Jurkat, Clone E6-1 (cell line): ENCODE results near the gene QSOX1.

ENCODE experiments used
- DNase-seq: peaks from one replicate; pipeline ENCODE4 v3.0.0-alpha.2; 2011; ENCODE audit warnings: low read depth, low spot score
- H3K4me3 ChIP-seq: 2 replicates; pipeline ENCODE4 v1.5.1; 2011; ENCODE audit warnings: mild to moderate bottlenecking, low read length, control low read depth, moderate library complexity

The QSOX1 gene

GRCh38 chr1:180167721-180168467 is 13.2 kb downstream of the QSOX1 start:
- DNase-seq: no peak
- no peak overlapping the region for H3K4me3 ChIP-seq

GRCh38 chr1:180168786-180169639 is 14.3 kb downstream of the QSOX1 start:
- no peak for DNase-seq
- H3K4me3 ChIP-seq: no peak overlapping the region

- no peak overlapping the region for H3K4me3 ChIP-seq
- no peak for DNase-seq
These were observed 15.0 kb downstream of the QSOX1 start for GRCh38 chr1:180169640-180170195.

GRCh38 chr1:180170546-180171151 is 16.0 kb downstream of the QSOX1 start:
- H3K4me3 ChIP-seq: no peak overlapping the region
- no peak for DNase-seq

- DNase-seq: no peak
These were observed 17.0 kb downstream of the QSOX1 start for GRCh38 chr1:180171691-180172090.

GRCh38 chr1:180173451-180173850 is 18.8 kb downstream of the QSOX1 start:
- no peak overlapping the region for H3K4me3 ChIP-seq
- DNase-seq: no peak

More at GRCh38 chr1:180171691-180172090, 17.0 kb downstream of the QSOX1 start:
- H3K4me3 ChIP-seq: no peak overlapping the region

- no peak for DNase-seq
- H3K4me3 ChIP-seq: no peak overlapping the region
These were observed 19.3 kb downstream of the QSOX1 start for GRCh38 chr1:180173952-180174351.

GRCh38 chr1:180175291-180175690 is 20.6 kb downstream of the QSOX1 start:
- DNase-seq: no peak
- no peak overlapping the region for H3K4me3 ChIP-seq

GRCh38 chr1:180175806-180176205 is 21.1 kb downstream of the QSOX1 start:
- H3K4me3 ChIP-seq: no peak overlapping the region
- DNase-seq: no peak

GRCh38 chr1:180176965-180177364 is 22.3 kb downstream of the QSOX1 start:
- no peak overlapping the region for H3K4me3 ChIP-seq
- no peak for DNase-seq

GRCh38 chr1:180177931-180178330 is 23.3 kb downstream of the QSOX1 start:
- H3K4me3 ChIP-seq: no peak overlapping the region
- DNase-seq: no peak

- H3K4me3 ChIP-seq: no peak overlapping the region
- peak; percentile 46 for DNase-seq
These were observed 24.0 kb downstream of the QSOX1 start for GRCh38 chr1:180178511-180179161.

- DNase-seq: no peak
- H3K4me3 ChIP-seq: no peak overlapping the region
These were observed 24.7 kb downstream of the QSOX1 start for GRCh38 chr1:180179162-180179957.

- DNase-seq: no peak
- H3K4me3 ChIP-seq: no peak overlapping the region
These were observed 26.4 kb downstream of the QSOX1 start for GRCh38 chr1:180181048-180181447.

GRCh38 chr1:180181996-180182642 is 27.4 kb downstream of the QSOX1 start:
- DNase-seq: no peak
- no peak overlapping the region for H3K4me3 ChIP-seq

GRCh38 chr1:180182643-180183311 is 28.1 kb downstream of the QSOX1 start:
- H3K4me3 ChIP-seq: no peak overlapping the region
- no peak for DNase-seq

GRCh38 chr1:180183426-180183825 is 28.8 kb downstream of the QSOX1 start:
- DNase-seq: no peak

More at GRCh38 chr1:180183426-180183825, 28.8 kb downstream of the QSOX1 start:
- no peak overlapping the region for H3K4me3 ChIP-seq
